Measurements from ENCODE around the gene ULK3.

The ULK3 gene

DNA sequence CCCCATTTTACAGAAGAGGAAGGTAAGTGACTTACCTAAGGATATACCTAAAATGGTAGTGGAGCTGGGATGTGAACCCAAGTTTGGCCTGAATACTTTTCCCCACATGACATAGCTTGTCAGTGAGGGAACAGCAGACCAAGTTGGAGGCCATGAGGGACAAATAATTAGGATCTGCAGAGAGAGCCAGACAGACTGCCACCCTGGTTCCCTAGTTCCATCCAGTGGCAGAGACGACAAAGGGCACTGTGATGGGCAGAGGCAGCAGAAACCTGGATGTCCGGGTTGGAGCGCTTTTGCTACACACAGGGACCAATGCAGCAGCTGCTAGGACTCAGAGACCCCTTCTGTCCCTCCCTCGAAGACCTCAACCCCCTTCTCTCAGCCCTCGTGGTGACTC lies 15.3 kb downstream of the ULK3 start:
- Mint-ChIP-seq H3K9me3 (no peaks in the 10 kb centered on the region), H3K36me3 (ENCODE audit: low read depth) (no peaks in the 10 kb centered on the region), H3K27me3 (ENCODE audit: low read depth) (peaks cover 27% of the 10 kb centered on the region), H3K27ac (no peak overlapping the region), H3K4me1 (ENCODE audit: low read depth) (no peaks in the 10 kb centered on the region), H3K4me3 (no peak overlapping the region)

DNA sequence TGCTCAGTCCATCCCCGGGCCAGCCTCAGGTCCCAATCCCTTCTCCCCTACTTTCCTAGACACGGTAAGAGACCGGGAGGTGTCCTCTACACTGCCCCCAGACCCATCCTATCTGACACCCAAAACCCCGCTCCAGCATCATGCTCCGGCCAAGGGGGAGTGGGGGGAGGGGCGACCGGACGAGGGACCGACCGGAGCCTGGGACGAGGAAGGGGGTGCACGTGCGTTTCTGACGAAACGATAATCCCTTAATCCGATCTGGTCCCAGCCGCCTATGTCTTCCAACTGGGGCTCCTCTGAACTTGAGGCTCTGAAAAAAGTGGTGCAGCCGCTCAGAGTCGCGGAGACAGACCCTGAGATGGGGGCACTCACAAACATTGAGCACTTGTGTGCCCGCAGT lies 16.0 kb downstream of the ULK3 start:
- H3K27ac Mint-ChIP-seq: no peak overlapping the region
- H3K36me3 Mint-ChIP-seq (ENCODE audit: low read depth): no peaks in the 10 kb centered on the region
- H3K4me3 Mint-ChIP-seq: no peak overlapping the region
- no peaks in the 10 kb centered on the region for H3K4me1 Mint-ChIP-seq (ENCODE audit: low read depth)
- no peaks in the 10 kb centered on the region for H3K9me3 Mint-ChIP-seq
- peaks cover 27% of the 10 kb centered on the region for H3K27me3 Mint-ChIP-seq (ENCODE audit: low read depth)

DNA sequence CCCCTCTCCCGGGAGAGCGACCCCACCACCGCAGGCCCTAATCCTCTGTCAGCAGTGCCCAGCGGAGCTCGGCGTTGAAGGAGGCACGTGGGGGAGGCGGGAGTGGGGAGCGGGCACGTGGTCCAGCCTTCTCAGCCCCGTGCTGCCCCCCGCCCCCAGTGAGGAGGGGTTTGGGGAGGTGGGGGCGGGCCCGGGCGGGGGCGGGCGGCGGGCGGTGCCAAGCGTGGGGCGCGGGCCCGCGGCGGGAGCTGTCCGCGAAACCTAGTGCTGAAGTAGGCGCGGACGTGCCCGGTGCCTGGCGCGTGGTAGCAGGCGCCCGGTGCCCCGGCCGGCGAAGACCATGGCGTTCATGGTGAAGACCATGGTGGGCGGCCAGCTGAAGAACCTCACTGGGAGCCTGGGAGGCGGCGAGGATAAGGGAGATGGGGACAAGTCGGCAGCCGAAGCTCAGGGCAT lies 16.6 kb downstream of the ULK3 start, which contains the start of gene CPLX3:
TSS of gene CPLX3 (plus strand) at position 264 of the 456 bp plus-strand sequence. CDS start at position 341, 77 bp downstream.
- Mint-ChIP-seq H3K27ac (no peak within 1 kb of the TSS), H3K36me3 (ENCODE audit: low read depth) (no peaks in the 10 kb centered on the region), H3K27me3 (ENCODE audit: low read depth) (peaks cover 27% of the 10 kb centered on the region), H3K4me1 (ENCODE audit: low read depth) (no peaks in the 10 kb centered on the region), H3K4me3 (peak within 1 kb of the TSS; percentile 21), H3K9me3 (no peaks in the 10 kb centered on the region)

DNA sequence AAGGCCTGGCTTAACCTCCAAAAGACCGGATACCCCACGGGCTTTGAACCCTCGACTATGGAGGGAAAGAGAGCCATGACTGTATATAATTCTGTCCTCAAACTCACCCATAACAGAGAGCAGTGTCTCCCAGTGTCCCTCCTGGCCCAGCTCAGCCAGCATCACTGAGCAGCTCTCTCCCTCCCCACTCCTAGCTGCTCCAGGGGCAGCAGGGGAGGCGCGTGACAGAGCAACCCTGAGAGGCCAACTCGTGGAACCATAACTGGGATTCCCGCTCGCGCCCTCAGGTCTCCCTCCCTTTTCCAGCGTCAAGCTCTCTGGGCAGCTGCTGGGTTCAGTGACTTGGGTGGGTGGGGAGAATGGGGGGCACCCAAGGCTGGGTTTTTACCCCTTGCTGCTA lies 17.1 kb downstream of the ULK3 start:
- H3K4me1 Mint-ChIP-seq (ENCODE audit: low read depth): no peaks in the 10 kb centered on the region
- H3K36me3 Mint-ChIP-seq (ENCODE audit: low read depth): no peaks in the 10 kb centered on the region
- H3K9me3 Mint-ChIP-seq: no peaks in the 10 kb centered on the region
- H3K27ac Mint-ChIP-seq: no peak overlapping the region
- H3K4me3 Mint-ChIP-seq: no peak overlapping the region
- H3K27me3 Mint-ChIP-seq (ENCODE audit: low read depth): peaks cover 27% of the 10 kb centered on the region

DNA sequence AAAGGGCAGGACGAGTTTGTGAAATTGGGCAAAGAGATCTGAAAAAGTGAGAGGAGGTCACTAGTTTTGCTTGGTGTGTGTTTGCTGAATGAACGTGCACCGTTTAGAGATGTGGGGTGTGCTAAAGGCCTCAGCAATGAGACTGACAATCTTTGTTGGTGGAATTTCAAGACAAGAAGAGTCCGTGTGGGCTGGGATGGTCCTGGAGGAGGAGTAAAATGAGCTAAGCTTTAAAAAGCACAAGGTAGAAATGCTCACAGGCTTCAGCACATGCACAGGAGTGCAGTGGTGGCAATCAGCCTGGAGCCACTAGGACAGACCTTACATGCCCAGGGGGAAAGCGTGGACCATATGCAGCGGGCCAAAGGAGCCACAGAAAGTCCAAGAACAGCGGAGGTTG lies 18.0 kb downstream of the ULK3 start:
- Mint-ChIP-seq H3K27me3 (ENCODE audit: low read depth) (peaks cover 27% of the 10 kb centered on the region), H3K36me3 (ENCODE audit: low read depth) (no peaks in the 10 kb centered on the region), H3K9me3 (no peaks in the 10 kb centered on the region), H3K27ac (no peak overlapping the region), H3K4me3 (no peak overlapping the region), H3K4me1 (ENCODE audit: low read depth) (no peaks in the 10 kb centered on the region)

DNA sequence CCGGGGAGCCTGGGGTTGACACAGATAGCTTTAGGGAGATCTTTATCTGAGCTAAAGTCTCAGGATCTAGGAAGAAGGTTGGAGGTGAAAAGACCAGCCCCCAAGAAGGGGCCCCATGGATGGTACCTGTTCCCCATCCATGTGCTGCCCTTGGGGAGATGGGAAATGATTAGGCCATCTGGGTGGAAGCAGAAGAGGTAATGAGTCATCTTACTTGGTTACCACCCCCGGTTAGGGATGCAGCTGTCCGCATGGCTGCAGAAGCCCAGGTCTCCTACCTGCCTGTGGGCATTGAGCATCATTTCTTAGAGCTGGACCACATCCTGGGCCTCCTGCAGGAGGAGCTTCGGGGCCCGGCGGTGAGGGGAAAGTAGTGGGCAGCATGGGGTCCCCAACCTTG lies 19.6 kb downstream of the ULK3 start:
- no peak overlapping the region for H3K27ac Mint-ChIP-seq
- no peak overlapping the region for H3K4me3 Mint-ChIP-seq
- no peaks in the 10 kb centered on the region for H3K9me3 Mint-ChIP-seq

DNA sequence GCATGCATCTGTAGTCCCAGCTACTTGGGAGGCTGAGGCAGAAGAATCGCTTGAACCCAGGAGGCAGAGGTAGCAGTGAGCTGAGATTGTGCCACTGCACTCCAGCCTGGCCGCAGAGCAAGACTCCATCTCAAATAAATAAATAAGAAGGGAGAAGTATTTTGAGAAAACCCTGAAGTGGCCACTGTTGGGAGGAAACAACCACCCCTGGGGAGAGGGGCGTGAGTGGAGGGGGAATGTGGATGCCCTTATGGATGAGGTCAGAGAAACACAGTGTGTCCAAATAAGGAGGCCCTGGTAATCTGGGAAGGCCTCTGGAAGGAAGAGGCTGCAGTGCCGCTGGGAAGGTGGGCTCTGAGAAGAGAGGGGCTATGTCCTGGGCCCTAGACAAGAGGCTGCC lies 20.7 kb downstream of the ULK3 start:
- no peaks in the 10 kb centered on the region for H3K36me3 Mint-ChIP-seq (ENCODE audit: low read depth)
- H3K4me1 Mint-ChIP-seq (ENCODE audit: low read depth): peaks cover 10% of the 10 kb centered on the region
- H3K27ac Mint-ChIP-seq: no peak overlapping the region
- no peaks in the 10 kb centered on the region for H3K9me3 Mint-ChIP-seq
- peaks cover 18% of the 10 kb centered on the region for H3K27me3 Mint-ChIP-seq (ENCODE audit: low read depth)
- no peak overlapping the region for H3K4me3 Mint-ChIP-seq

More for the DNA sequence above, 19.6 kb downstream of the ULK3 start:
- no peaks in the 10 kb centered on the region for H3K36me3 Mint-ChIP-seq (ENCODE audit: low read depth)
- peaks cover 10% of the 10 kb centered on the region for H3K4me1 Mint-ChIP-seq (ENCODE audit: low read depth)
- peaks cover 27% of the 10 kb centered on the region for H3K27me3 Mint-ChIP-seq (ENCODE audit: low read depth)

DNA sequence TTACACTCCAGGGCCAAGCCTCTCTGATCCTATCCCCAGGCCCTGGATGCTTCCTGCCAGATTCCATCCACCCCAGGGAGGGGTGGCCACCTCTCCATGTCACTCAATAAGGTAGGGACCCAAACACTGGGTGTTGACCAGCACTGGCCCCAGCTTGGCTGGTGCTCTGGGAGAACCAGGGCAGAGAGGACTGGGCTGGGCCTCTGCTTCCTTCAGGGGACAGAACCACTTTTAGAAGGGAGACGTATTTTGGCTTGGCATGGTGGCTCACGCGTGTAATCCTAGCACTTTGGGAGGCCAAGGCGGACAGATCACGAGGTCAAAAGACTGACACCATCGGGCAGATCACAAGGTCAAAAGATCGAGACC lies 21.2 kb downstream of the ULK3 start:
- Mint-ChIP-seq H3K4me3 (no peak overlapping the region), H3K9me3 (no peaks in the 10 kb centered on the region), H3K27me3 (ENCODE audit: low read depth) (peaks cover 14% of the 10 kb centered on the region), H3K4me1 (ENCODE audit: low read depth) (peaks cover 10% of the 10 kb centered on the region), H3K36me3 (ENCODE audit: low read depth) (no peaks in the 10 kb centered on the region), H3K27ac (no peak overlapping the region)

DNA sequence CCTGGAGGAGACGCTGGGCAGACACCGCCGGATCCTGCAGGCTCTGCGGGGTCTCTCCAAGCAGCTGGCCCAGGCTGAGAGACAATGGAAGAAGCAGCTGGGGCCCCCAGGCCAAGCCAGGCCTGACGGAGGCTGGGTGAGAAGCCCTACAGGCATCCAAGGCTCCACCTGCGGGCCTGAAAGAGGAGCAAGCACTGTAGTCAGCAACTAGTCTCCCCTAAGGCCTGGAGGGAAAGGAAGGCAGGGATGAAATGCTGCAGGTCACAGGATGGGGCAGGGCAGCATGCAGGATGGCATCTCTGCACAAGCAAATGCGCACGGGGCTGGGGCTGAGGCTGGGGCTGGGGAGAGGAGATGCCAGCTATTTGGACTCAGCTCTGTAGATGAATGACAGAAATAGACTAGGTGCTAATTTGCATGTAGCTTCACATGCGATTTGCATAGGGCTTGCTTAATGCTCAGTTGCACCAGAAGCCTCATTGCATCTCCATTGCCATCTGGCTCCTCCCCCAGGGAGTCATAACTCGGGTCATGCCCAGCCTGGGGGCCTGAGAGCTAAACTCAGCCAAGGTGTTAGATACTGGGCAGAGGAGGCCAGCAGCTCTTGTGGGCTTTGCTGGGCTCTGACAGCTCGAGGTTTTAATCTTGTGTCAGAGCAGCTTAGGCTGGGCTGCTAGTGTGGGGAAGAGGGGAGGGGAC lies 21.7 kb downstream of the ULK3 start:
- Mint-ChIP-seq H3K9me3 (no peaks in the 10 kb centered on the region), H3K4me1 (ENCODE audit: low read depth) (peaks cover 10% of the 10 kb centered on the region), H3K36me3 (ENCODE audit: low read depth) (no peaks in the 10 kb centered on the region), H3K27me3 (ENCODE audit: low read depth) (peaks cover 10% of the 10 kb centered on the region), H3K4me3 (no peak overlapping the region), H3K27ac (no peak overlapping the region)

DNA sequence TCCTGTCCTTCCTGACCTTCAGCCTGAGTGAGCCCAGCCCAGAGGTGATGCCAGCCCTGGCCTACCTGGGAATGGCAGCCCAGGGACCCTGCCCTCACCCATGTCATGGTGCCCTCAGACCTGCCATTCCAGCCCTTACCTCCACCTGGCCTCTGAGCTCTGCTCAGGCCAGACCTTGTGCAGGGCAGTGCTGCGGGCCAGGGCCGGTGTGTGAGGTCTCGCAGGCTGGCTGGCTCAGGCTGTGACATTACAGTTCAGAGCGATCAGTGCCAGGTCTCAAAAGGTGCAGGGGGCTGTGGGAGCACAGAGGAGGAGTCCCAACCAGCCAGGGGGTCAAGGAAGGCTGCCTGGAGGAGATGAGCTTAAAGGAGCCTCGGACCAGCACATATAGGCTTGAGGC lies 22.9 kb downstream of the ULK3 start:
- Mint-ChIP-seq H3K27ac (no peak overlapping the region), H3K9me3 (no peaks in the 10 kb centered on the region), H3K4me1 (ENCODE audit: low read depth) (peaks cover 14% of the 10 kb centered on the region), H3K27me3 (ENCODE audit: low read depth) (peaks cover 5% of the 10 kb centered on the region), H3K36me3 (ENCODE audit: low read depth) (no peaks in the 10 kb centered on the region), H3K4me3 (no peak overlapping the region)

DNA sequence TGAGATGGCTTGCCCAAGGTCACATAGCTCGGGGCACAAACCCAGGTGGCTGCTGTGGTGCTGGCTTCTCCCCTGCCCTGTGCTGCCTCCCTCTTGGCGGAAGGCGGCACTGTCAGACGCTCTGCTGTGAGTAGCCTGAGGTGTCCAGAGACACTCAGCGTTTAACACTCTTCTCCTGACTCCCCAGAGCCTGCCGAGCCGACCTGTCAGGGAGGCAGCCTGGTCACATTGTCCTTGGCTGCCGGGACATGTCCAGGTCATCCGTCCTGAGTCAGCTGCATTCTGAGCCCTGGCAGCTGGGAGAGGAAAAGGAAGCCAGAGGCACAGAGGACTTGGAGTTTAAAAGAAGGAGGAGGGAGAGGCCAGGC lies 25.6 kb downstream of the ULK3 start:
- peaks cover 16% of the 10 kb centered on the region for H3K4me1 Mint-ChIP-seq (ENCODE audit: low read depth)
- no peaks in the 10 kb centered on the region for H3K9me3 Mint-ChIP-seq
- H3K4me3 Mint-ChIP-seq: no peak overlapping the region
- no peaks in the 10 kb centered on the region for H3K36me3 Mint-ChIP-seq (ENCODE audit: low read depth)
- H3K27me3 Mint-ChIP-seq (ENCODE audit: low read depth): no peaks in the 10 kb centered on the region
- H3K27ac Mint-ChIP-seq: no peak overlapping the region

DNA sequence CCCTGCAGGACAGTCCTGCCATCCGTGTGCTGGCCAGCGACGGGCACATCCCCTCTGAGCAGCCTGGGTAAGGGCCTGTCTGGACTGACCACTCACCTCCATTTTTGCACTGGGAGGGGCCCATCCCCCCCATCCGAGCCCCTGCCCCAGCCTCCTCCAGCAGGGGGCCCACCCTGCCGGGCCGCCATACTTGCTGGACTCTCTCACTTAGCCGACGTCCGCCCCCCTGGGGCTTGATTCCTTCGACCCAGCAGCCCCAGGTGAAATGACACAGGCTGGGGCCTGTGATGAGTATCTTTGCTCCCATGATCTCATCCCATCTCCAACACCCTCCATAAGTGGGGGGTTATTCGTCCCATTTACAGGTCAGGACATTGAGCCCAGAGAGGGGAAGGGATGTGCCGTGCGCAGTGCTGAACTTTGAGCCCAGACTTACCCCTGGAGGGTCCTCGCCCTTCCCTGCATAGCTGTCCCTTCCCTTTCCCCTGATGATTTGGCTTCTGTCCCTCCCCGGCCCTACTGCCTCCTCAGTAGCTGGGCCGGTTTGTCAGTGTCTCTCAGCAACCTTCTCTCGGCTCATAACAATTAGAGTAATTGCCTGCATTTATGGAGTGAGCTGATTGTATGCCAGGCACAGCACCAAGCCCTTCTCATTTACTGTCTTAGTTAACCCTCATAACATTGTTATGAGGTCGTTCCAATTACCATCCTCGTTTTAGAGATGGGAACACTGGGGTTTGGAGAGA lies 26.2 kb downstream of the ULK3 start:
- no peak overlapping the region for H3K4me3 Mint-ChIP-seq
- H3K27me3 Mint-ChIP-seq (ENCODE audit: low read depth): no peaks in the 10 kb centered on the region
- H3K4me1 Mint-ChIP-seq (ENCODE audit: low read depth): peaks cover 16% of the 10 kb centered on the region
- no peaks in the 10 kb centered on the region for H3K9me3 Mint-ChIP-seq
- H3K36me3 Mint-ChIP-seq (ENCODE audit: low read depth): no peaks in the 10 kb centered on the region
- no peak overlapping the region for H3K27ac Mint-ChIP-seq

DNA sequence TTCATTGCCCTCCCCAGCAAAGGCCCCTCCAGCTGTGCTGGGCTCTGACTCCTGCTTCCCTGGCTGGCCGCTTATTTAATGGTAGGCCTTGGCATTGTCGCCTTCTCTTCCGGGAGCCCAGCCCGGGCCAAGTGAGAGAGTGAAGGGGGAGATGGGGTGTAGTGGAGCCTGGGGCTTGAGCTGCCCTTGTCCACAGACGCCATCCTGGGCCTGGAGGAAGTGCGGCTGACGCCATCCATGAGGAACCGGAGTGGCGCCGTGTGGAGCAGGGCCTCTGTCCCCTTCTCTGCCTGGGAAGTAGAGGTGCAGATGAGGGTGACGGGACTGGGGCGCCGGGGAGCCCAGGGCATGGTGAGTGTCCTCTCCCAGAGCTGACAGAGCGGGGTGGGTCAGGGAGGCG lies 27.0 kb downstream of the ULK3 start:
- peaks cover 16% of the 10 kb centered on the region for H3K4me1 Mint-ChIP-seq (ENCODE audit: low read depth)
- no peaks in the 10 kb centered on the region for H3K36me3 Mint-ChIP-seq (ENCODE audit: low read depth)
- no peaks in the 10 kb centered on the region for H3K9me3 Mint-ChIP-seq
- H3K4me3 Mint-ChIP-seq: no peak overlapping the region
- H3K27me3 Mint-ChIP-seq (ENCODE audit: low read depth): no peaks in the 10 kb centered on the region
- H3K27ac Mint-ChIP-seq: no peak overlapping the region

DNA sequence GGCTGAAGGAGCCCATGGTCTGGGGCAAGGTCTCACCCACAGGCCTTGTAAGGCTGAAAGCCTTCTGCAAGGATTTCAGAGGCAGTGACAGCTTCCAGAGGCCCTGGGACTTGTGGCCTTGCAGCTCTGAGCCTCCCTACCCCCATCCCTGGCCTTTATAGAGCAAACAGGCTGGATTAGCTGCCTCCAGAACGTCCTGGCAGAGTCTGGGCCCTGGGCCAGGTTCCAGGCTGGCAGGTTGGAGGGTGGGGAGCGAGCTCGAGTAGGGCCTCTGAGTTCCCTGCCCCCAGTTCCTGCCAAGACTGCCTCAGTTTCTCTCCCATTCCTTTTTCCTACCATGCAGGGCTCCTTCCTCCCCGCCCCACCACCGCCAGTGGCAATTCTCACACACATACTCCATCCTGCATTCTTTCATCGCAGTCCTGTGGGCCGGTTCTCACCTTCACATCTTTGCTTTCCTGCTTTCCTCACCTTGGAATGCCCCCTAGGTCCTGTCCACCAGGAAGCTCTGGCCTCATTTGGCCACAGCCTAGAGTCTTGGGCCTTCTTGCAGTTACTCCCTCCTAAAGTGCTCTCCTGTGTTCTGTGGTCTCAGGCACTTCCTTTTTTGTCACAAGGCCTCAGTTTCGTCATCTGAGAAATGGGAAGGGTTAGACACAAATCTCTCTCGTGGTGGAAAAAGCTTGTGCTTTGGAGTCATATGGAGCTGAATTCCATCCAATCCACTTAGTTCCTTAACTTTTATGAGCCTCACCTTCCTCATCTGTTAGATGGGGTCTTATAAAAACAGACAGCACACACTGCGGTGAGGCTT lies 27.6 kb downstream of the ULK3 start:
- no peak overlapping the region for H3K4me3 Mint-ChIP-seq
- peaks cover 16% of the 10 kb centered on the region for H3K4me1 Mint-ChIP-seq (ENCODE audit: low read depth)
- no peaks in the 10 kb centered on the region for H3K9me3 Mint-ChIP-seq
- H3K27ac Mint-ChIP-seq: no peak overlapping the region
- no peaks in the 10 kb centered on the region for H3K36me3 Mint-ChIP-seq (ENCODE audit: low read depth)
- H3K27me3 Mint-ChIP-seq (ENCODE audit: low read depth): no peaks in the 10 kb centered on the region

DNA sequence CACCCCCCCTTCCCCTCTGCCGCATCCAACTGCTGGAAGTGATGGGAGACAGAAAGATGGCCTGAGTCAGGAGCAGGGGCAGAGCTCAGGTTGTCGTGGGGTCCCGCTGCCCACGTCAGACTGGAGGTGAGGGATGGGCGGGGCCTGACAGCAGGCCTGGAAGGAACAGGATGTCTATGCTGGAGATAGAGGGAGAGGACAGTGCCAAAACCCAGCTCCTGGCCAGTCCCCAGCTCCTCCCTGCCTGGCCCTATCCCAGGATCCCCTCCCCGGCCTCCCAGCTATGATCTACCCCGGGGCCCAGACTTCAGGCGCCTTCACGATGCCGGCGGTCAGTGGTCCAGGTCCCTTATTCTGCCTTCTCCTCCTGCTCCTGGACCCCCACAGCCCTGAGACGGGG lies 30.4 kb downstream of the ULK3 start, which contains the start of gene LMAN1L:
TSS of gene LMAN1L (plus strand) at position 303 of the 400 bp plus-strand sequence. CDS start at position 323, 20 bp downstream.
- H3K4me1 Mint-ChIP-seq (ENCODE audit: low read depth): peaks cover 8% of the 10 kb centered on the region
- H3K4me3 Mint-ChIP-seq: no peak within 1 kb of the TSS
- H3K36me3 Mint-ChIP-seq (ENCODE audit: low read depth): no peaks in the 10 kb centered on the region
- no peaks in the 10 kb centered on the region for H3K9me3 Mint-ChIP-seq
- peaks cover 7% of the 10 kb centered on the region for H3K27me3 Mint-ChIP-seq (ENCODE audit: low read depth)
- peak within 1 kb of the TSS; percentile 9 for H3K27ac Mint-ChIP-seq
